ENCODE data around the gene VAMP2.

The VAMP2 gene

DNA sequence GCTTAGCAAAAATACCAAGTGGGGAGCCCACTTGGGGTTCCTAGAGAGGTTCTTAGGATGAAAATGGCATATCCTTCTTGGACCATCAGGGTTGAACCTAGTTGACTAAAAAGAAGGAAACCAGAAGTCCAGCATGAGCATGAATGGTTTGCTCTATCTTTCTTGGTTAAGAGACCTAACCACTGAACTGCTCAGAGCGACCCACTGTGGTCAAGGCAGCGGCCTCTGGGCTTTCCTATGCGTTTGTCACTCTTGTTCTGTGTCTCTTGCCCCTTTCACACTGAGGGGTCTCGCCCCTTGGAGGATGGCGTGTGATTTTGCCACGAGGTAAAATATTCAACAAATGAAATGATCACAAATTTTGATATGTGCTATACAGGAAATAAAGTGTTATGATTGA lies 27.8 kb upstream of the VAMP2 start:
- TF ChIP-seq EZH2phosphoT487 (conservative IDR thresholded peaks at IDR 0.05; ENCODE audit: low read length): no peak
- TF ChIP-seq, protein P1, sequence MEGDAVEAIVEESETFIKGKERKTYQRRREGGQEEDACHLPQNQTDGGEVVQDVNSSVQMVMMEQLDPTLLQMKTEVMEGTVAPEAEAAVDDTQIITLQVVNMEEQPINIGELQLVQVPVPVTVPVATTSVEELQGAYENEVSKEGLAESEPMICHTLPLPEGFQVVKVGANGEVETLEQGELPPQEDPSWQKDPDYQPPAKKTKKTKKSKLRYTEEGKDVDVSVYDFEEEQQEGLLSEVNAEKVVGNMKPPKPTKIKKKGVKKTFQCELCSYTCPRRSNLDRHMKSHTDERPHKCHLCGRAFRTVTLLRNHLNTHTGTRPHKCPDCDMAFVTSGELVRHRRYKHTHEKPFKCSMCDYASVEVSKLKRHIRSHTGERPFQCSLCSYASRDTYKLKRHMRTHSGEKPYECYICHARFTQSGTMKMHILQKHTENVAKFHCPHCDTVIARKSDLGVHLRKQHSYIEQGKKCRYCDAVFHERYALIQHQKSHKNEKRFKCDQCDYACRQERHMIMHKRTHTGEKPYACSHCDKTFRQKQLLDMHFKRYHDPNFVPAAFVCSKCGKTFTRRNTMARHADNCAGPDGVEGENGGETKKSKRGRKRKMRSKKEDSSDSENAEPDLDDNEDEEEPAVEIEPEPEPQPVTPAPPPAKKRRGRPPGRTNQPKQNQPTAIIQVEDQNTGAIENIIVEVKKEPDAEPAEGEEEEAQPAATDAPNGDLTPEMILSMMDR (IDR thresholded peaks at IDR 0.05; ENCODE audit: insufficient read depth, low read length, poor library complexity, severe bottlenecking): no peak
- peak overlapping the region; percentile 75 for H3K9ac ChIP-seq (ENCODE audit: low read length)
- H3F3A ChIP-seq (ENCODE audit: insufficient read depth): peaks cover 32% of the 10 kb centered on the region
- peaks cover 13% of the 10 kb centered on the region; the same call in 1 of the 2 replicates for H3K79me2 ChIP-seq (ENCODE audit: insufficient read depth, low read length)
- no peaks in the 10 kb centered on the region for H3K9me3 ChIP-seq (ENCODE audit: insufficient read depth, low read length)
- peak overlapping the region; percentile 54 for H3K27ac ChIP-seq (ENCODE audit: low read depth, low read length)
- H3K27me3 ChIP-seq (ENCODE audit: low read length): no peaks in the 10 kb centered on the region
- H2AFZ ChIP-seq (ENCODE audit: low read depth, low read length, severe bottlenecking): peak overlapping the region; percentile 53
- no peaks in the 10 kb centered on the region for H4K20me1 ChIP-seq (ENCODE audit: low read depth, low read length)
- H3K9me2 ChIP-seq (replicated peaks; ENCODE audit: insufficient read depth, low read length): no peaks in the 10 kb centered on the region
- peak overlapping the region; percentile 49 for H3K4me3 ChIP-seq (ENCODE audit: insufficient read depth, low read length, poor library complexity, severe bottlenecking)
- peak overlapping the region; percentile 74 for H3K4me2 ChIP-seq (ENCODE audit: low read depth, low read length, poor library complexity, severe bottlenecking)
- H3K36me3 ChIP-seq (ENCODE audit: low read length): no peaks in the 10 kb centered on the region

DNA sequence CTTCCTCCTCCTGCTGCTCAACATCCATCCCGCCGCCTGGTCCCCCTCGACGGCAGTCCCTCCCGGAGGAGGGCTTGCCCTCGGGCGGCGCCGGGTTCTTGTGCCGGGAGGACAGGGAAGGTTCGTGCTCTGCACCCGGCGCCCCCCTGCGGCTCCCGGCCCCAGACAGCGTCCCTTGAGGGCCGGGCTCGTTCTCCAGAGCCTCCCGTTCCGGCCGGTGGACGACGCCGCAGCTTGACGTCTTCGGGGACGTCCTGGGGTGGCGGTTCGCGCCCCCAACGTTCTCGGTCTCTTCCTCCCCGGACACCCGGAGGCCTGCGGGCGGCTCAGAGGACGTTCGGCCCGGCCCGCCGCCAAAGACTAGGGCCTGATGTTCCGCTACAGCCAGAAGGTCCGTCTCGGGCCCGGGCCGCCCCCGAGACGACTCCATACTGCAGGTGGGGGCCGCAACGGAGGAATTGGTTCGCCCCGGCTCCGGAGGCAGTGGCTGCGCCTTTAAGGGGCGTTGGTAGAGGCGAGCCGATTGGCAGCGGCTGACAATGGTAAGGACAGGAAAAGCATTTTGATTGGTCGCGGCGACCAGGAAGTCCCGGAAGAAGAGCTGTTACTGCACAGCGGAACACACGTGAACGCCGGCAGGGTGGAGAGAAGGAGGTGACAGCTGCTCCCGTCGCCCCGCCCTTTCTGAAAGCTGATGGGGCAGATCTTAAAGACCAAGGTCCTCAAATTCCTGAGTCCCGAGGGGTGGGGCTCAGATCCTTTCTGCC lies 27.1 kb upstream of the VAMP2 start, which contains the start of gene BORCS6:
Gene BORCS6, minus strand, starts transcription at position 470 of the 767 bp plus-strand sequence. Its CDS starts 40 bp downstream, at position 430.
- peaks cover 32% of the 10 kb centered on the region for H3F3A ChIP-seq (ENCODE audit: insufficient read depth)
- H3K27me3 ChIP-seq (ENCODE audit: low read length): no peaks in the 10 kb centered on the region
- H3K4me3 ChIP-seq (ENCODE audit: insufficient read depth, low read length, poor library complexity, severe bottlenecking): peak within 1 kb of the TSS; percentile 84
- H3K9me3 ChIP-seq (ENCODE audit: insufficient read depth, low read length): no peaks in the 10 kb centered on the region
- H2AFZ ChIP-seq (ENCODE audit: low read depth, low read length, severe bottlenecking): peak within 1 kb of the TSS; percentile 55
- no peaks in the 10 kb centered on the region for H3K36me3 ChIP-seq (ENCODE audit: low read length)
- H3K27ac ChIP-seq (ENCODE audit: low read depth, low read length): peak within 1 kb of the TSS; percentile 79
- H3K9ac ChIP-seq (ENCODE audit: low read length): peak within 1 kb of the TSS; percentile 75
- peak within 1 kb of the TSS; percentile 78 for H3K4me2 ChIP-seq (ENCODE audit: low read depth, low read length, poor library complexity, severe bottlenecking)
- TF ChIP-seq, protein P1 (IDR thresholded peaks at IDR 0.05; ENCODE audit: insufficient read depth, low read length, poor library complexity, severe bottlenecking): no peak
- TF ChIP-seq EZH2phosphoT487 (conservative IDR thresholded peaks at IDR 0.05; ENCODE audit: low read length): no peak
- no peaks in the 10 kb centered on the region for H3K9me2 ChIP-seq (replicated peaks; ENCODE audit: insufficient read depth, low read length)
- peaks cover 13% of the 10 kb centered on the region; the same call in 1 of the 2 replicates for H3K79me2 ChIP-seq (ENCODE audit: insufficient read depth, low read length)
- H4K20me1 ChIP-seq (ENCODE audit: low read depth, low read length): no peaks in the 10 kb centered on the region

DNA sequence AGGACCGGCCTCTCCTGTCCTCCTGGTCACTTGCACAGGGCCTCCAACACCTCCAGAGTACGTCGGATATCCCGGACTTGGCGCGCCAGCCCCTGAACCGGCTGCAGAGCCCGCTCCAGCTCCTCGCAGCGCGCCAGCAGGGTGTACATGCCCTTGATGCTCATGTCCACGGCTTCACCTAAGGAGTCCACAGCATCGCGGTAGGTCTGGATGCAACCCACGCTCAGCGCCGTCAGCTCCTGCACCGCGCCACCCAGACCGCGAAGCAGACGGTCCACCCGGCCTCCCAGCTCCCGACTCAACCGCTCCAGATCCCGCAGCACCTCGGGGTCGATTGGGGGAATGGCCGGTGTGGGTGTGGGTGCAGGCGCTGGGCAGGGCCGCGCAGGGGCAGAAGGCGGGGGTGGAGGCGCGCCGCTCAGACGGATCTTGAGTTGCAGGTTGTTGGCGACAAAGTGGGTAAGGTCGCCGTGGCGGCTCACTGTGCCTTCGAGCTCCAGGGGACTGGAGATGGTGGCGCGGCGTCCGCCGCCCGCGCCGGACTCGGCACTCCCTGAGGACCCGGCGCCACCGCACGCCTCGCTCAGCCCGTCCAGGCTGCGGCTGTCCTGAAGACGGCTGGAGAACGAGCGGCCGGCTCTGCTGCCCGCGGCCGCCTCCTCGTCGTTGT lies 26.4 kb upstream of the VAMP2 start:
- Histone ChIP-seq H3K9ac (ENCODE audit: low read length) (peak overlapping the region; percentile 75), H3K36me3 (ENCODE audit: low read length) (no peaks in the 10 kb centered on the region), H3K27me3 (ENCODE audit: low read length) (no peaks in the 10 kb centered on the region), H3K4me3 (ENCODE audit: insufficient read depth, low read length, poor library complexity, severe bottlenecking) (peak overlapping the region; percentile 84), H2AFZ (ENCODE audit: low read depth, low read length, severe bottlenecking) (peak overlapping the region; percentile 55), H3F3A (ENCODE audit: insufficient read depth) (peaks cover 32% of the 10 kb centered on the region), H3K4me2 (ENCODE audit: low read depth, low read length, poor library complexity, severe bottlenecking) (peak overlapping the region; percentile 78), H3K79me2 (ENCODE audit: insufficient read depth, low read length) (peaks cover 13% of the 10 kb centered on the region; the same call in 1 of the 2 replicates), H3K9me3 (ENCODE audit: insufficient read depth, low read length) (no peaks in the 10 kb centered on the region), H3K9me2 (replicated peaks; ENCODE audit: insufficient read depth, low read length) (no peaks in the 10 kb centered on the region), H3K27ac (ENCODE audit: low read depth, low read length) (peak overlapping the region; percentile 79), H4K20me1 (ENCODE audit: low read depth, low read length) (no peaks in the 10 kb centered on the region)
- no peak for TF ChIP-seq EZH2phosphoT487 (conservative IDR thresholded peaks at IDR 0.05; ENCODE audit: low read length)
- TF ChIP-seq, protein P1 (IDR thresholded peaks at IDR 0.05; ENCODE audit: insufficient read depth, low read length, poor library complexity, severe bottlenecking): no peak
